GM18526 (cell line): Measurements from ENCODE around the gene TUSC2.
A peak's percentile ranks its signal among the peaks of the same experiment; 100 is the strongest.

ENCODE experiments used
- POLR2A ChIP-seq: IDR thresholded peaks from 3 replicates; pipeline ENCODE4 v1.6.1; 2011; ENCODE audit not compliant: insufficient read length; ENCODE audit errors: extremely low read depth

The TUSC2 gene

DNA sequence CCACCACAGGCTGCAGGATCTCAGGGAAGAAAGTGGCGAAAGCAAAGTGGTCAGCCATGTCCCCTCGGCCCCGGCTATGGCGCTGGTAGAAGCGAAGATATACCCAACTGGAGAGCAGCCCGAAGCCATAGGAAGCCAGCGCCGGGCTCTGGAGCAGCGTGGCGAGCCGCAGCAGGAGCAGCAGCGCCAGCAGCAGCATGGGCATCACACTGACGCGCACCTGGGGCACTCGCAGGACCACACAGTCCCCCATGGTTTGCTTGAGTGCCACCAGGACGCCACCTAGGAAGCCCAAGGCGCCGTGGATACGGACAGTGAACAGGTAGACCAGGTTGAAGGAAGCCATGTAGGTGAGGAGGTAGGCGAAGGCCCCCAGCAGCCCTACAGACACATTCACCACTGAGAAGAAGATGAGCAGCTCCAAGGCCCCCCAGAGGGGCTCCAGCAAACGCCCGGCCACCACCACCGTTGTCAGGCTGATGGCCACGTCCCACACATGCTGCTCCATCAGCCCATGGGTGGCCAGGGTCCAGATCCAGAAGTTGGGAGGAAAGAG is 30.4 kb upstream of the TUSC2 start:
- no peak for TF ChIP-seq POLR2A

DNA sequence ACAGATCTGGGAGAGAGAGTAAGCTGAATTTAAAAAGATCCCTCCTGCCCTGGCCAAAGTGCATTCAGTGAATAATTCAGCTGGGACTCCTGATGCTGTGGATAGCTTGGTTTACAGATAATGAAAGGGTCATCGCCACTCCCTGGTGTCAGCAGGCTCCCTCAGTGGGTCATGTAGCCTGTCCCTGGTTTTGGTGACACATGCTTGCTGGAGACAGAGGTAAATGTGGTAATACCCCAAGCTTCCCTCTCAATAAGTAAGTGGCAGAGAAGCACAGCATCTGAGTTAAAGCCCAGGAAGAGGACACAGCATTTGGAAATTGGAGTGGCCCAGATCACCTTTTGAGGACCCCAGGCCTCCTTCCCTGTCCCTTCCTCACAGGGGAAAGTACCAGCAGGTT is 29.5 kb upstream of the TUSC2 start:
- no peak for TF ChIP-seq POLR2A

DNA sequence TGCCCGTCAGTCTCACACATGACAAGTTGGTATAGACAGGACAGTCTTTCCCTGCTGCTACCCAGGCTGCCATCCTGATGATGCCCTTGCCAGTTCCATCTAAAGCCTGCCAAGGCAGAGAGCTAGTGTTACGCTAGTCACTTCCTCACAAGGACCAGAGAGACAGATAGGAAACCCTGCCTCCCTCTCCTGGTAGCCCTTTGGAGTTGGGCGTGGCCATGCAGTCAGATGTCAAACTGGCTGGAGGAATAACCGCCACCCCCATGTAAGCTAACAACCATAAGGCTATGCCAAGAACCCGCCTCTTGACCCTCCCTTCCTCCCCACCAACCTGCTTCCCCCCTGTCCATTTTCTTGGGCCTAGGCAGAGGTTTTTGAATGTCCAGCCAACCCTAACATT is 28.5 kb upstream of the TUSC2 start:
- TF ChIP-seq POLR2A, result no peak

DNA sequence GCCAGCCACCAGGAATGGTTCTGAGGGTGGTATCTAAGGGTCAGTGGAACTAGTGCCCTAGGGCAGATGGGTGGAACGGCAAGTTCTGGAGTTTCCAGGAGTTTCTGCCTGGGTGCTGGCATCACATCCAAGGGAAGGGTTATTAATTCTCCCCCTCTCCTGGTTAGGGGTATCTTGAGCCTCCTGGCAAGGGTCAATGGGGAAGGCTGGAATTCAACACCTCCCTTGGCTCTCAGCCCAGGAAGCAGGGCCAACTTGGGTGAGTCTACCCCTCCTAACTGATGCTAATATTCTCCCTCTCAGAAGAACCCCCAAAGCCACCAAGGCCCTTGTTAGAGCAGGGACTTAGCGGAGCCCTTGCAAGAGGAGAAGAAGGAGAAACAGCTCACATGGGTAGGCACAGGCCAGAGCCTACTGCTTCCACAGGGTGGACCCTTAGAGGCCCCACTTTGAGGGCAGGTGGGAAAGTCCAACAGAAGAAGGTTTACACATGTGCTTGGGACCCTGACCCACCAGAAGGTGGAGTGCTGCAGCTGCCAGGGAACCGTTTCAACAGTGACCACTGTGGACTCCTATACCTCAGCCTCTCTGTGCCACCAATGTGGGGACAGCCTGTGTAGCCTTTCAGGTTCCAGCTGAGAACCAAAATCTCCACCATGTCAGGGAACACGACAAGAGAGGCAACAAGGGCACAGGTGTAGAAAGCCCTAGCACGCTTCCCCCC is 28.0 kb upstream of the TUSC2 start:
- TF ChIP-seq POLR2A, result no peak

DNA sequence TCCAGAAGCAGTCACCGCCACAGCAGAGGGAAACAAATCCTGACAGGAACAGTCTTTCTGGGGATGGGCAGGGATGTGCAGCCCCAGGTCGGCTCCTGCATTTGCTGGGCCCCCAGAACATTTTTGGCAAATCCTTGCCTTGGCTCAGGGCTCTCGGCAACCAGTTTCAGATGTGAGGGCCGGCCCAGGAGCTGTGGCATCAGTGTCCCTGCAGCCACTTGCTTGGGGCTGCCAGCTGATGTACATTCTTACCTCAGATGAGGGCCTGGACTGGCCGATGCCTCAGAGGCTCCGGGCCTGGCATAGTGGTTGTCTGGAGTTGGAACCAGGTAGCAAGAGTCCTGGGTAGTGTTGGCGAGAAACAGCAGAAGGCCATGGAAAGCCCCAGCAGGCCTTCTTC is 26.8 kb upstream of the TUSC2 start:
- no peak for TF ChIP-seq POLR2A

DNA sequence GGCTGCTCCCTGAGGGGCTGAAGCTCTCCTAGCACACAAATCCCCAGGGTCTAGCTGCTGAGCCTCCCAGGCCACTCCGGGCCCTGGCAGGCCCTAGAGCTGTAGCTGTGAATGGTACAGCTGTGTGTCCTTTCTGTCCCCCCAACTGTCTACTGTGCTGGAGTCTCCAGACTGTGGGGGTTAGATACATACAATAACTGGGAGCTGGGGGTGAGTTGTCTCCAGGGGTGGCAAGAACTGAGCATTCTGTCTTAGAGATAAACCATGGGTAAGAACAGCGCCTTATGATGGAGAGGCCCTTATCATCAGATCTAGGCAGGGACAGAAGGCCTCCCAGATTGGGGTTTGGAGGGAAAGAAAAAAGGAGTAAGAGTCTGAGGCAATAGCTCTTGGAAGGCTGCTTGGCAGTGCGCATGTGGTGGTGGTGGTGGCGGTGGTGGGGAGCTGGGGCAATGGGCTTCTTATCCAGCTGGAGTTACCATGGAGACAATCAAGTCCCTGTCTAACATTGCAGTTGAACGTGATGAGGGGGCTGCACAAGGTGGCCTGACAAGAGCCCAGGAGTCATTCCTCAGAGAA is 26.3 kb upstream of the TUSC2 start:
- TF ChIP-seq POLR2A, result no peak

DNA sequence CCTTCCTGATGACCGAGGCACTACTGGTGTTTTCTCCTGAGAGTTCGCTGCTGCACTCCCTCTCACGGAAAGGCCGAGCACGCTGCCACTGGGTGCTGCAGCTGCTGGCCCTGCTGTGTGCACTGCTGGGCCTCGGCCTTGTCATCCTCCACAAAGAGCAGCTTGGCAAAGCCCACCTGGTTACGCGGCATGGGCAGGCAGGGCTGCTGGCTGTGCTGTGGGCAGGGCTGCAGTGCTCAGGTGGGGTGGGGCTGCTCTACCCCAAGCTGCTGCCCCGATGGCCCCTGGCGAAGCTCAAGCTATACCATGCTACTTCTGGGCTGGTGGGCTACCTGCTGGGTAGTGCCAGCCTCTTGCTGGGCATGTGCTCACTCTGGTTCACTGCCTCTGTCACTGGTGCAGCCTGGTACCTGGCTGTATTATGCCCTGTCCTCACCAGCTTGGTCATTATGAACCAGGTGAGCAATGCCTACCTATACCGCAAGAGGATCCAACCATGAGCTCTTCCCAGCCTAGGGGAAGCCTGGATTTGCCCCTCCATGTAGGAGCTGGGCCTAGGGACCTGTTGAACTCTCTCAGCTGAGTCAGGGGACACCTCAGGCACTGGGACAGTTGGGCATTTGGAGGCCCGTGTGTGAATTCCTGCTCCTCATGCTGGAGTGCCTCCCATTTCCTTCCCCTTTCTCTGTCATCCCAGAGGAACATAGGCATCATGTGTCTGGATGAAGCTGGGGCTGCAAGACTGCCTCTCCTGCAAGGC is 25.4 kb upstream of the TUSC2 start:
- TF ChIP-seq POLR2A, result no peak

DNA sequence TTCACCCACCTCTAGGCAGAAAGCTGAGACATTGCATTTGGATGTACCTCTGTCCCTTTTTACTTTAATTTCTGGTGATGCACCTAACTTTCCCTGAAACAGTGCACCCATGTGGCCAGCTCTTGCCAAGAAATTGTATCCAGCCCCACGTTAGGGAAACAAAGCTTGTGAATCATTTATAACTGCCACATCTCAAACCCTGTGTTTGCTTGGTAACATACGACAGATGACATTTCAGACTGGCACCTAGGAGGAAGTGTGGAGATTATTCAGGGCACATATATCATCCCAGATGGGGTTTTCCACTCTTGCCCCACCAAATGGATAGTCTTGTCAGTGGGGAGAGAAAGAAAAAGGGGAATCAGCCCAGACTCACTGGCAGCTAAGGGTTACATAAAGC is 24.8 kb upstream of the TUSC2 start:
- TF ChIP-seq POLR2A, result no peak

DNA sequence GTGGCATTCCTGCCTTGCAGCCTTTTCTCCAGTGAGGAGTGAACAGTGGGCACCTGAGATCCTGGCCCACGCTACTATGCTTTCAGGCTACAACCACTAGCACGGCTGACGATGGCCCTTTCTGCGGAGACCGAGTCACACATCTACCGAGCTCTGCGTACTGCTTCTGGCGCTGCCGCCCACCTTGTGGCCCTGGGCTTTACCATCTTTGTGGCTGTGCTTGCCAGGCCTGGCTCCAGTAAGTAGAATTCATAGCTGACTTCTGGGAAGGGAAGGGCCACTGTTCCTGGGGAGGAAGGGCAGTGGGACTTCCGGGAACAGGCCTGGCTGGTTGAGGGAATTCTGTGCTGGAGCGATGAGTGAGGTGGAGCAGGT is 23.3 kb upstream of the TUSC2 start:
- TF ChIP-seq POLR2A, result no peak

DNA sequence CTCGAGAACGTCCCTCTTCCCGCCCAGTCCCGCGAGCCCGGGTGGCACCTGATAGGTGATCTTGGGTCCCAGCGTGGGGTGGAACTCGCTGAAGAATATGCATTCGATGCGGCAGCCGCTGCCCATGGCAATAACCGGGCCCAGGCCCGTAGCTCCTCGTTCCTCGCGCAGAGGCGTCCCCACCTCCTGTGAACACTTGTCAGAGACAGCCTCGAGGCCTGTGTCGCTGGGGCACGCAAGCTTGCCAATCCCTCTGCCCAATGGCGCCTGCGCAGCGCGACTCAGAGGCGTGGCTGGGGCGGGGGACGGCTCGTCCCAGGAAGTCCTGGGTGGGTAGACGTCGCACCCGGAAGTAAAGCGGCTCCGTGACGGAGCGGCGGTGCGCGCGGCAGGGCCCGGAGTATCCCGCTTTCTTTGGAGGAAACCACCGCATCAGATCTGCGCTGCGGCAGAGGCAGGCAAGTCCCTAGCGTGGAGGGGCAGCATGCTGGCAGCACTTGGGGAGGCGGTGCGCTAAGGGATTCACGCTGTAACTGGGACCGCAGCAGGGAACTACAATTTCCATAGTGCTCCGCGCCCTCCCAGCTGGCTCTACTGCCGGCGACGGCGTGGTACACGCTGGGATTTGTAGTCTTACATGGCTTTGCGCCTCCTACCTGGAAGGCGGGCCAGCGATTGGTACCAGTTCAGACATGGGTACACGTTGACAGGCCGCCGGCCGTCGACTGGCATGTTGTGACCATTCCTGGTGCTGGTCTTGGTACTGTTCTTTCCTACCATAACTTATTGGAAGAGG is 22.7 kb upstream of the TUSC2 start, which contains the start of the genes CYB561D2 and NPRL2:
Gene CYB561D2, plus strand, starts transcription at position 336 of the 796 bp plus-strand sequence. CDS start 572 bp downstream, outside the sequence.
Gene NPRL2, minus strand, starts transcription at position 249 of the 796 bp plus-strand sequence. Its CDS starts 123 bp downstream, at position 126.
- peak; percentile 97 for TF ChIP-seq POLR2A

DNA sequence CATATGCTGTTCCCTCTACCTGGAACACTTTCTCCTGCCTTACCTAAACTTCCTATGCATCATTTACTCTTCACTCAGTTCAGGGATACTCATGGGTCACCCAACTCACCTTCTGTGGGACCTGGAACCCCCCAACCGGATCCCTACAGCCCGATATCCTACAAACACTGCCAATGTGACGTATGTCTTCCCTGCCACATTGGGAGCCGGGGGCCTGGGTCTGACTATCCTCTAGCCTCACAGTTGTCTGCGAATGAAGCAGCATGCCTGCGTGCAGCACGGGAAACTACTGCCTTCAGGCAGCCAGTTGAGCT is 22.1 kb upstream of the TUSC2 start:
- no peak for TF ChIP-seq POLR2A

DNA sequence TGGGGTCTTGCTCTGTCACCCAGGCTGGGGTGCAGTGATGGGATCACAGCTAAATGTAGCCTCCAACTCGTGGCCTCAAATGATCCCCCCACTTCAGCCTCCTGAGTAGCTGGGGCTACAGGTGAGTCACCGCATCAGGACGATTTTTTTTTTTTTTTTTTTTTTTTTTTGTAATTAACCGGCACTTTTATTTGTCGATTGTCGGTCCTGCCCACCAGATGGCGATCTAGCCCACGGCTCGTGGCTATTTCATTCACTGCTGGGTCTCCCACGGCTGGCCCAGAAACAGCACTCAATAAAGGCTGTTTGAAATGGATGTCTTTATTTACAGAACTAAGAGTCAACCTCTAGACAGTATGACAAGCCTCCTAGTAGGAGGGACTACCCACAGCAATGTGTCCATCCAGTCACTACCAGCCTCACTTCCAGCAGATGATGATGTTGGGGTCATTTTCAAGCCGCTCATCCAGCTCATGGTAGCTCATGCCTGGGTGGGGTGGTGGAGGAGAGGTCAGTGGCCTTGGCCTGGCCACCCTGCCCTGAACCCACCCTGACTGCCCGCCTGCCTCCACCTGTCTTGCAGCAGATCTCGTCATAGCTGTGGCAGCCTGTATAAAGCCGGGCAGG is 19.3 kb upstream of the TUSC2 start:
- TF ChIP-seq POLR2A, result no peak

DNA sequence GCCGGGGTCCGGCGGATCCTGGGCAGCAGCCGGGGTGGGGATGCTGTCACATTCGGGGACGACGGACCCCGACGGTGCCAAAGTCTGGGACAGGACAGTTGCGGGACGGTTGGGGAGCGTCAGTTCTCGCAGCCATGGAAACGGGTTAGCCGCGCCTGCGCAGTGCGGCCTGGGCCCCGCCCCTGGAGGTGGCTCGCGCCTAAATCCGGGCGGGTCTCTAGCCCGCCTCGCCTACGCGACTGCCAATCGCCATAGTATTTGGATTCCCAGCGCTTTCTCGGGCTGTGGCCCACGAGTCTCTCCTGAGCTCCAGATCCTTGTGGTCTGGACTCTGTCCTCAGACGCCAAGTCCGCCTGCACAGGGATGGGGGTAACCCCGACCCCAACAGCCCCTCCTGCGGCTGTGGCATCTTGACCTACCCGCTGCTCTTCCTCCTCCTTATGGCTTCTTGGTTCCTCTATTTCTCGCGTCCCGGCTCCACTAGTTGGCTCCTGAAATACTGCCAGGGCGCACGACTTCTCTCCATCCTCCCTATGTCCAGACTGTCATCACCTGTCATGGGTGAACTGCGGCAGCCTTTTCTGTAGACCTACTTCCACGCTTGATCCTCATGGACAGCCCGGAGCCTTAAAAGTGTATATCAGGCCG is 17.7 kb upstream of the TUSC2 start, which contains the start of gene ZMYND10:
Gene ZMYND10, minus strand, starts transcription at position 147 of the 649 bp plus-strand sequence. CDS start 153 bp downstream, outside the sequence.
- TF ChIP-seq POLR2A, result no peak

DNA sequence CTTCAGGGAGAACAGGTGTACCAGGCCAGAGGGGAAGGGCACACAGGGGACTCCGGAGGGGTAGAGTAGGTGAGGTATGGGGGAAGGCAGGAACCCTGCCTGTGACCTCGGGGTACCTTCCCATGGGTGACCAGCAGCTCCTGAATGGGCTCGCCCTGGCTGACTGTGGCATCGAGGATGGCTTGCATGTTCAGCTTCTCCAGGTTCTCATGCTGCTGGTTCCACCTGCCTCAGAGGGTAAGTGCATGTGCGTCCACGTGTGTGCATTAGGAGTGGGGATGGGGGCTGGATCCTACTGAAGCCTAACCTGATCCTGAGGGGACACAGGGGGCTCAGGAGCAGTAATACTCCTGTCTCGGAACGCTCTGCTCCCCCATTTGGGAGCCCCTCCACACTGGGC is 17.0 kb upstream of the TUSC2 start:
- TF ChIP-seq POLR2A, result no peak

DNA sequence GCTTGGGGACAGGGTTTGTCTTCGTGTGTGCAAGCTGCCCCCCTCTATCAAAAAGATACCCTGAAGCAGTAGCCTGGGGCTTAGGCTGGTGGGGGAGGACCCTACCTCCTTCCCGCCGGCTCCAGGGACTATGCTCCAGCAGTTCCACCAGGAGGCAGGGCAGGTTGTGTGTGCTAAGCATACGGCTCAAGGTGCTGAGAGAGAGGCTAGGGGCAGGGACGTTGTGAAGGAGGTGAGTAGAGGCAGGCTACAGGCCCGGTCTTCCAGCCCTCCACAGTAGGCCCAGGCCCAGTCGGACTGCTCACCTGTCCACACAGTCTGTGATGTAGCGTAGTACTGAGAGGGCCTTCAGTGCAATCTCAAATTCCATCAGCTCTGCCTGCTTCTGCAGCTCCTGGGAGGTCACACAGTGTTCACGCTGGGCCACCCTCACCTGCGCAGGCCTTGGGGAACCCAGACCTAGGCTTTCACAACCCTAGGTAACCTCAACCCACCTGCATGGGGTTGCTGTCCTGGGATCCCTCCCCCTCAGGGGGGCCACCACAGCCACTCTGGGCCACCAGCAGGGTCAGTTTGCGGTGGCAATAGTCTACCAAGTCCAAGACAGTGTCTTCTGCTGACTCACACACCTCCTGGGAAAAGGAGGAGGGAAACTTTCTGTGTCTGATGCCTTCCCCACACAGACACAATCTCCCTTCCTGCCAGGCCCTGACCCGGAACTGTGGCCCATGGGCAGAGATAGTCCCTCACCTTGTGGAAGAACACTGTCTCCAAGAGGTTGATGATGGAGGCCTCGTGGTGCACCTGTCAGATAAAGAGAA is 15.0 kb upstream of the TUSC2 start:
- no peak for TF ChIP-seq POLR2A
